Lower leg skin (tissue), 3 donors: ENCODE measurements around the gene SPESP1.

Experiments used
- POLR2A ChIP-seq, 2 donors: fragments of 450-650 bp; IDR thresholded peaks; one replicate each; pipeline ENCODE4 v1.6.1; 2016 to 2017; ENCODE audit warnings: antibody characterized with exemption in 2 of 2, mild to moderate bottlenecking in 1 of 2, moderate library complexity in 1 of 2
- TF ChIP-seq, protein P1 (sequence below), 3 donors: fragments of 450-650 bp; IDR thresholded peaks; one replicate each; pipeline ENCODE4 v1.5.1; 2016; ENCODE audit warnings: antibody characterized with exemption in 3 of 3, mild to moderate bottlenecking in 3 of 3, moderate library complexity in 2 of 3

- TF ChIP-seq, protein P1, sequence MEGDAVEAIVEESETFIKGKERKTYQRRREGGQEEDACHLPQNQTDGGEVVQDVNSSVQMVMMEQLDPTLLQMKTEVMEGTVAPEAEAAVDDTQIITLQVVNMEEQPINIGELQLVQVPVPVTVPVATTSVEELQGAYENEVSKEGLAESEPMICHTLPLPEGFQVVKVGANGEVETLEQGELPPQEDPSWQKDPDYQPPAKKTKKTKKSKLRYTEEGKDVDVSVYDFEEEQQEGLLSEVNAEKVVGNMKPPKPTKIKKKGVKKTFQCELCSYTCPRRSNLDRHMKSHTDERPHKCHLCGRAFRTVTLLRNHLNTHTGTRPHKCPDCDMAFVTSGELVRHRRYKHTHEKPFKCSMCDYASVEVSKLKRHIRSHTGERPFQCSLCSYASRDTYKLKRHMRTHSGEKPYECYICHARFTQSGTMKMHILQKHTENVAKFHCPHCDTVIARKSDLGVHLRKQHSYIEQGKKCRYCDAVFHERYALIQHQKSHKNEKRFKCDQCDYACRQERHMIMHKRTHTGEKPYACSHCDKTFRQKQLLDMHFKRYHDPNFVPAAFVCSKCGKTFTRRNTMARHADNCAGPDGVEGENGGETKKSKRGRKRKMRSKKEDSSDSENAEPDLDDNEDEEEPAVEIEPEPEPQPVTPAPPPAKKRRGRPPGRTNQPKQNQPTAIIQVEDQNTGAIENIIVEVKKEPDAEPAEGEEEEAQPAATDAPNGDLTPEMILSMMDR (IDR thresholded peaks at IDR 0.05), result no peak
- TF ChIP-seq POLR2A (IDR thresholded peaks at IDR 0.05), result no peak
These were observed 52.7 kb downstream of the SPESP1 start for GRCh38 chr15:68982976-68983563.
